ENCODE measurements around the gene PRSS1.

DNA sequence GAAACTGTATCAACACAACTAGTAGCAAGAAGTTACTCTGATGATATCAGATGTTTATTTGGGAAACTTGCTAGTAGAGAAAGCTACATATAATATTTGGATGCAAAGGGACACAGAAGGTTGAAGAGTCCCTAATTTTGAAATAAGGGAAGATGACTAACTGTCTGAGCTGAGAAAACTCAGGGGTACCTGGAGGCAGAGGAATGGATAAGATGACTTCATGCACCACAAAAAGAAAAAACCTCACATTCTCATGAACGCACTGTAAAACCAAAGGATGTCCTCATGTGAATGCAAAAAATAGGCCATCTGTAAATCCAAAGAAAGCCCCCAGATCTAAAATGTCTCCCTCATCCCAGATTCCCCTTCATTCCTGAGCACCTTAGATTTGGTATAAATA is 50.8 kb downstream of the PRSS1 start:
- TF ChIP-seq, protein P1, sequence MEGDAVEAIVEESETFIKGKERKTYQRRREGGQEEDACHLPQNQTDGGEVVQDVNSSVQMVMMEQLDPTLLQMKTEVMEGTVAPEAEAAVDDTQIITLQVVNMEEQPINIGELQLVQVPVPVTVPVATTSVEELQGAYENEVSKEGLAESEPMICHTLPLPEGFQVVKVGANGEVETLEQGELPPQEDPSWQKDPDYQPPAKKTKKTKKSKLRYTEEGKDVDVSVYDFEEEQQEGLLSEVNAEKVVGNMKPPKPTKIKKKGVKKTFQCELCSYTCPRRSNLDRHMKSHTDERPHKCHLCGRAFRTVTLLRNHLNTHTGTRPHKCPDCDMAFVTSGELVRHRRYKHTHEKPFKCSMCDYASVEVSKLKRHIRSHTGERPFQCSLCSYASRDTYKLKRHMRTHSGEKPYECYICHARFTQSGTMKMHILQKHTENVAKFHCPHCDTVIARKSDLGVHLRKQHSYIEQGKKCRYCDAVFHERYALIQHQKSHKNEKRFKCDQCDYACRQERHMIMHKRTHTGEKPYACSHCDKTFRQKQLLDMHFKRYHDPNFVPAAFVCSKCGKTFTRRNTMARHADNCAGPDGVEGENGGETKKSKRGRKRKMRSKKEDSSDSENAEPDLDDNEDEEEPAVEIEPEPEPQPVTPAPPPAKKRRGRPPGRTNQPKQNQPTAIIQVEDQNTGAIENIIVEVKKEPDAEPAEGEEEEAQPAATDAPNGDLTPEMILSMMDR (IDR thresholded peaks at IDR 0.05; ENCODE audit: low read depth, low read length): no peak
- no peak for TF ChIP-seq EZH2phosphoT487 (IDR thresholded peaks at IDR 0.05; ENCODE audit: low read depth)
